Neuronal stem cell (in vitro differentiated cells): ENCODE measurements around the gene BRINP1.

ENCODE experiments used
- DNase-seq: peaks from one replicate; pipeline ENCODE4 v3.0.0-alpha.2; 2013; ENCODE audit warnings: low spot score
- H2AFZ ChIP-seq: one replicate; pipeline ENCODE4 v1.6.1; 2013; ENCODE audit warnings: mild to moderate bottlenecking, low read length, inconsistent platforms
- H2AK5ac ChIP-seq: 2 replicates; pipeline ENCODE4 v1.6.1; 2013; ENCODE audit warnings: low read depth, mild to moderate bottlenecking, inconsistent platforms, low read length, moderate library complexity, mixed read lengths
- H2BK120ac ChIP-seq: 2 replicates; pipeline ENCODE4 v1.6.1; 2013; ENCODE audit warnings: low read depth, mild to moderate bottlenecking, inconsistent platforms, low read length, moderate library complexity, mixed read lengths
- H2BK12ac ChIP-seq: one replicate; pipeline ENCODE4 v1.6.1; 2013; ENCODE audit warnings: low read length, inconsistent platforms
- H2BK15ac ChIP-seq: 2 replicates; pipeline ENCODE4 v1.6.1; 2013; ENCODE audit warnings: mild to moderate bottlenecking, low read length, inconsistent platforms, mixed read lengths
- H2BK5ac ChIP-seq: one replicate; pipeline ENCODE4 v1.6.1; 2013; ENCODE audit warnings: inconsistent platforms, mild to moderate bottlenecking, low read length, moderate library complexity
- H3K14ac ChIP-seq: one replicate; pipeline ENCODE4 v1.6.1; 2013; ENCODE audit warnings: low read length, inconsistent platforms
- H3K18ac ChIP-seq: 2 replicates; pipeline ENCODE4 v1.6.1; 2013; ENCODE audit warnings: low read length, inconsistent platforms
- H3K23ac ChIP-seq: 2 replicates; pipeline ENCODE4 v1.6.1; 2013; ENCODE audit warnings: low read depth, mild to moderate bottlenecking, mixed read lengths, low read length, inconsistent platforms; ENCODE audit not compliant: poor library complexity
- H3K27ac ChIP-seq: replicated peaks from 3 replicates; pipeline ENCODE4 v1.5.1; 2013; ENCODE audit warnings: low read length, inconsistent platforms
- H3K27me3 ChIP-seq, 3 experiments: 2 replicates each; pipeline ENCODE4 v1.6.1; 2013; ENCODE audit warnings: low read length in 3 of 3, mild to moderate bottlenecking in 2 of 3, inconsistent platforms in 1 of 3, low read depth in 1 of 3, mixed read lengths in 1 of 3, moderate library complexity in 1 of 3; ENCODE audit not compliant: control insufficient read depth in 3 of 3, insufficient read depth in 3 of 3
- H3K36me3 ChIP-seq, 2 donors: replicated peaks in 1 of 2; 2 replicates each; pipeline ENCODE4 v1.6.1; 2013; ENCODE audit warnings: low read length in 2 of 2; ENCODE audit not compliant: control insufficient read depth in 2 of 2, insufficient read depth in 2 of 2
- H3K4ac ChIP-seq: 2 replicates; pipeline ENCODE4 v1.6.1; 2013; ENCODE audit warnings: inconsistent platforms, mild to moderate bottlenecking, low read length, moderate library complexity
- H3K4me1 ChIP-seq, 2 donors: 1 replicate in 1 of 2; 2 replicates in 1 of 2; pipeline ENCODE4 v1.6.1; 2013; ENCODE audit warnings: low read length in 2 of 2, low read depth in 1 of 2; ENCODE audit not compliant: control insufficient read depth in 2 of 2, insufficient read depth in 1 of 2
- H3K4me2 ChIP-seq: one replicate; pipeline ENCODE4 v1.6.1; 2013; ENCODE audit warnings: mild to moderate bottlenecking, low read length, inconsistent platforms; ENCODE audit not compliant: insufficient read depth, poor library complexity, severe bottlenecking
- H3K4me3 ChIP-seq, 2 donors: 2 replicates each; pipeline ENCODE4 v1.5.1; 2013; ENCODE audit warnings: low read length in 2 of 2, mild to moderate bottlenecking in 2 of 2, inconsistent platforms in 1 of 2, moderate library complexity in 1 of 2
- H3K79me1 ChIP-seq: one replicate; pipeline ENCODE4 v1.6.1; 2013; ENCODE audit warnings: low read depth, mild to moderate bottlenecking, inconsistent platforms, low read length, moderate library complexity
- H3K9ac ChIP-seq: one replicate; pipeline ENCODE4 v1.6.1; 2013; ENCODE audit warnings: mild to moderate bottlenecking, low read depth, low read length, inconsistent platforms; ENCODE audit not compliant: poor library complexity
- H3K9me3 ChIP-seq, 2 donors: replicated peaks in 1 of 2; 2 replicates each; pipeline versions ENCODE3 to v1.6.1; 2013; ENCODE audit warnings: low read length in 2 of 2, mild to moderate bottlenecking in 2 of 2, inconsistent platforms in 1 of 2, low read depth in 1 of 2, mixed read lengths in 1 of 2, moderate library complexity in 1 of 2; ENCODE audit not compliant: control insufficient read depth in 2 of 2, insufficient read depth in 1 of 2
- H4K8ac ChIP-seq: one replicate; pipeline ENCODE4 v1.6.1; 2013; ENCODE audit warnings: low read depth, mild to moderate bottlenecking, inconsistent platforms, low read length, moderate library complexity
- H4K91ac ChIP-seq: one replicate; pipeline ENCODE4 v1.6.1; 2013; ENCODE audit warnings: low read length, low read depth, mild to moderate bottlenecking, inconsistent platforms; ENCODE audit not compliant: poor library complexity
- WGBS, 2 donors: extraction: QIAGEN DNeasy Blood & Tissue Kit; methylation state at CpG; one replicate each; pipeline ENCODE4 v1.1.7; 2013; ENCODE audit warnings: missing lambda C conversion rate in 2 of 2, mixed read lengths in 1 of 2; ENCODE audit not compliant: insufficient read length in 2 of 2, insufficient replicate concordance in 1 of 2; ENCODE audit errors: extremely low coverage in 2 of 2; 5-methylcytosine and 5-hydroxymethylcytosine counted together

Gene BRINP1

GRCh38 chr9:119360237-119360636 lies 9.0 kb downstream of the BRINP1 start:
- Histone ChIP-seq H3K4me1 (no peaks in the 10 kb centered on the region), H2BK12ac (no peak overlapping the region), H3K4me2 (no peak overlapping the region), H3K79me1 (no peaks in the 10 kb centered on the region), H4K91ac (no peak overlapping the region), H3K4me3 (no peak overlapping the region), H3K27me3 (no peaks in the 10 kb centered on the region), H2AFZ (no peak overlapping the region), H4K8ac (no peak overlapping the region), H3K23ac (no peak overlapping the region), H3K36me3 (no peaks in the 10 kb centered on the region), H2BK15ac (no peak overlapping the region), H3K14ac (no peak overlapping the region), H3K18ac (no peak overlapping the region), H2BK120ac (no peak overlapping the region), H2BK5ac (no peak overlapping the region), H3K4ac (no peak overlapping the region), H3K9me3 (no peaks in the 10 kb centered on the region), H3K9ac (no peak overlapping the region), H3K27ac (no peak overlapping the region), H2AK5ac (no peak overlapping the region)
- no CpG with 5 or more reads among the region's 5 CpGs for WGBS, 2 donors
- no peak for DNase-seq

DNA sequence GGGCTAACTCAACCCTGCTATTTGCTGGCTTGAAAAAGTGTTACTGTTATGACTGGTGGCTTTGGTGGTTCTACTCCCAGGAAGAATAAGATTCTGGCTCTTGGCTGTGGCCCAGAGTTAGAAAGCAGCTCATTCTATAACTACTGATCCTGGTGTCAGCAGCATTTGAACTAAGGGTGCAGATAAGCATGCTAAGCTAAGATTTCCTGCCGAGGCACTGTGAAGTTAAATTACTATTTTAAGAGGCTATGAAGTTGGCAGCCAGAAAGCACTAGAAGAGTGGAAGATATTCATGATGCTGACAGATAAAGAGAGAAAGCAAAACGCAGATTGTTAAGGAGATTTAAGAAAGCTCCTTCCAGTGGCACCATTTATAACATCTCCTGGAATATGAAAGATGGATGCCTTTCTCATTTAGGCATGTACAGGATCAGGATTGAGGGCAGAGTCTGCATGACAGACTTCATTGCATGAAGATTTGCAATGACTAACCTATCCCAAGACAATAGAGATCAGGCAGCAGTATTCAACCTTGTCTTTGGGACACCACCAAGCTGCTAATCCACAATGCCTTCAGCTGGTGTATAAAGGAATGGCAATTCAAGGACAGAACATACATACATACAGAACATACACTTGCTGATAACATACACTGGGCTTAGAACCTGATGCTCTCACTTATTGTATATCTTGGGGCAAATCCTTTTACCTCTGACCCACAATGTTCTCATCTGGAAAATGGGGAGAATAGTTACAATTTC lies 11.7 kb downstream of the BRINP1 start:
- H3K4me1 ChIP-seq = no peaks in the 10 kb centered on the region
- WGBS, 2 donors = no CpG with 5 or more reads among the region's 2 CpGs
- no peaks in the 10 kb centered on the region for H3K79me1 ChIP-seq
- no peak overlapping the region for H2BK5ac ChIP-seq
- no peak overlapping the region for H4K8ac ChIP-seq
- H3K9ac ChIP-seq = no peak overlapping the region
- H3K4ac ChIP-seq = no peak overlapping the region
- H2AFZ ChIP-seq = no peak overlapping the region
- H3K23ac ChIP-seq = no peak overlapping the region
- no peak overlapping the region for H3K27ac ChIP-seq
- no peaks in the 10 kb centered on the region for H3K9me3 ChIP-seq
- H2BK12ac ChIP-seq = no peak overlapping the region
- H2BK120ac ChIP-seq = no peak overlapping the region
- H3K36me3 ChIP-seq = no peaks in the 10 kb centered on the region
- no peak overlapping the region for H2AK5ac ChIP-seq
- no peak for DNase-seq
- H3K14ac ChIP-seq = no peak overlapping the region
- no peak overlapping the region for H2BK15ac ChIP-seq
- H4K91ac ChIP-seq = no peak overlapping the region
- no peak overlapping the region for H3K4me2 ChIP-seq
- no peaks in the 10 kb centered on the region for H3K27me3 ChIP-seq
- no peak overlapping the region for H3K4me3 ChIP-seq
- H3K18ac ChIP-seq = no peak overlapping the region

GRCh38 chr9:119349351-119349825 lies 19.8 kb downstream of the BRINP1 start:
- Histone ChIP-seq H3K4me3 (no peak overlapping the region), H2BK5ac (no peak overlapping the region)

DNA sequence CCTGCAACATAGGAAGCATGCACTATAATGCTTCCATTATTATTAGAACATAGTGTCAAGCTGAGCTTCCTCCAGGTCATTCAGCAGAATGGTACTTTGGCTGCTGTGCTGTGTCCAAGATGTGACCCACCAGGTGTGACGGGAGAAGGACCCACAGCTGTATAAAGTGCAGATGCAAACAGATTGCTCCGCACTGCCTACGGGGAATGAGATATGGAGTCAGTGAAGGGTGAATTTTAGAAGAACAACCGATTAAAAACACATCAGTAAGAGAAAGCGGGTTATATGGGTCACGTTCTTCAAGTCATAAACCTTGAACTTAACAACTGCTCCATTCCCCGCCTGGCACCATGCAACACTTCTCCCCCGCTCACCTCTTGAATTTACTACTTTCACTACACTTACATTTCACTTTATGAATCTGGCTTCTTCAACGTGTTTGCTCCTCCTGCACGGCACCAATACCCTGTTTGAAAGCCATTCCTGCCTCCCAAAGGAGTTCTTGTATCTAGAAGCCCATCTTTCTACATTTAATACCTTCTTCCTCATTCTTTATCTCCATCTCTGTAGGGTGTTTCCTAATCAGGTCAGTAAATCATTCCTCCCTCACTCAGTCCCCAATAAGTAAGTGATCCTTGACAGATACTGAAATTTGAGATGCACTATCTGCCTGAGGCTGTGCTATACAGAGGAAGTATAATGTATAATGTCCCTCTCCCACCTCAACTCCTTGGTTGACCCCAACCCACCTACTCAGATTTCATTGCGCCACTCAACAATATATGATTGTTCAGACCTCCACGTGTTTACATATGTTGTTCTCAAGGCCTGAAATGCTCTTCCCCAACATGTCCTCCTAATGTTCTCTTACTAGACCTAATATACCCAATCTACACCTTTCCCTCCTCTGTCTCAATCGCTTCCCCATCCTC lies 25.9 kb downstream of the BRINP1 start:
- no peak overlapping the region for H2BK15ac ChIP-seq
- H3K18ac ChIP-seq = no peak overlapping the region
- H2BK120ac ChIP-seq = no peak overlapping the region
- no peak overlapping the region for H2AK5ac ChIP-seq
- no peaks in the 10 kb centered on the region for H3K79me1 ChIP-seq
- no peak overlapping the region for H2BK12ac ChIP-seq
- no peak overlapping the region for H3K4ac ChIP-seq
- H3K27me3 ChIP-seq = no peaks in the 10 kb centered on the region
- H4K8ac ChIP-seq = no peak overlapping the region
- no peak overlapping the region for H3K4me2 ChIP-seq
- no peaks in the 10 kb centered on the region for H3K4me1 ChIP-seq
- no peak overlapping the region for H2AFZ ChIP-seq
- no peak overlapping the region for H3K14ac ChIP-seq
- WGBS, 2 donors = 100% methylated on average over 2 of the region's 13 CpGs; no CpG with 5 or more reads in 1 of the 2 donors
- H3K4me3 ChIP-seq = no peak overlapping the region
- no peak overlapping the region for H3K27ac ChIP-seq
- H3K9ac ChIP-seq = no peak overlapping the region
- no peak overlapping the region for H2BK5ac ChIP-seq
- no peaks in the 10 kb centered on the region for H3K9me3 ChIP-seq
- no peak overlapping the region for H4K91ac ChIP-seq
- no peak overlapping the region for H3K23ac ChIP-seq
- DNase-seq = no peak
- H3K36me3 ChIP-seq = no peaks in the 10 kb centered on the region

More at GRCh38 chr9:119349351-119349825, 19.8 kb downstream of the BRINP1 start:
- no peaks in the 10 kb centered on the region for H3K36me3 ChIP-seq
- no CpG with 5 or more reads among the region's 11 CpGs for WGBS, 2 donors
- H3K23ac ChIP-seq = no peak overlapping the region
- H4K8ac ChIP-seq = no peak overlapping the region
- H2BK15ac ChIP-seq = no peak overlapping the region
- H2AK5ac ChIP-seq = no peak overlapping the region
- H2AFZ ChIP-seq = no peak overlapping the region
- H3K27me3 ChIP-seq = peaks cover 0 to 8% (median 0%) of the 10 kb centered on the region in 3 experiments
- no peak overlapping the region for H2BK120ac ChIP-seq
- H3K14ac ChIP-seq = no peak overlapping the region
- no peak overlapping the region for H3K18ac ChIP-seq
- no peak overlapping the region for H3K4me2 ChIP-seq
- no peak overlapping the region for H3K4ac ChIP-seq
- DNase-seq = peak; percentile 29
- no peaks in the 10 kb centered on the region for H3K9me3 ChIP-seq
- H3K9ac ChIP-seq = no peak overlapping the region
- H3K79me1 ChIP-seq = no peaks in the 10 kb centered on the region
- peaks cover 0 to 3% of the 10 kb centered on the region in 2 donors for H3K4me1 ChIP-seq
- H4K91ac ChIP-seq = no peak overlapping the region
- no peak overlapping the region for H2BK12ac ChIP-seq
- H3K27ac ChIP-seq = no peak overlapping the region
